ENCODE results near the gene SAMD4B.

SAMD4B gene

DNA sequence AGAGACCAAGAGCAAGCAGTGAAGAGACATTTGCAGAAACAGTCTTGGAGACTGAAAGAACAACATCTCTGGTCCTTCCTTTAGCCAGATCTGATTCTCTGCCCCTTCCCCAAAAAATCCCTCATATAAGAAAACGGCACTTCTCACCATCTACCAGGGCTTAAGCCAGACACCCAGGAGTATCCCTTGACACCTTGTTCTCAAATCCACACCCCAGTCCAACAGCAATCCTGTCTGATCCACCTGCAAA lies 68.5 kb downstream of the SAMD4B start:
- DNase-seq: no peak

DNA sequence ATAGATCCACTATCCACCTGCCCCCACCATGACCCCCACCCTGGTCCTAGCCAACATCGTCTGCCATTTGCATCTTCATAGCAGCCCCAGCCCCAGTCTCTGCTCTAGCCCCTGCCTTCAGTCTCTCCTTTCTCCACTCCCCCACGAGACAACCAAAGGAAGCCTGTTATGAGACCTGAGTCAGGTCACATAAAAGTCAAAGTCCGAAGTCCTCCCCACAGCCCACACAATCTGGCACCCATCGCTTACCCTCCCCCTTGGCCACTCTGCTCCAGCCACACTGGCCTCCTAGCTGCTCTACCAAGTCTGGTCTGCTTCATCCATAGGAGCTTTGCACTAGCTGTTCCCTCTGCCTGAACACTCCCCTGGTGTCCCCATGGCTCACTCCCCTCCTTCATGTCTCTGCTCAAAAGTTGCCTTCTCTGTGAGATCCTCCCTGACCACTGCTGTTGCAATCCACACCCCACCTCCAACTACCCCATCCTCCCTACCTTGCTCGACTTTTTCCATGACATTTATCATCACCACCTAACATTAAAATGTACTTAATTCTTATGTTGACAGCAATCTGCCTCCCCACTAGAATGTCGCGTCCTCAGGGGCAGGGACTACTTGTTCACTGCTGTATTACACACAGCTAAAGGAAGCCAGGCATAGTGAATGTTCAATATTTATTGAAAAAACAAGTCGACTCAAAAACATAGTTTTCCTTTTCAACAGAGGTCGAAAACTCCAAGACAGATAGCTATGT lies 69.0 kb downstream of the SAMD4B start:
- no peak for DNase-seq

DNA sequence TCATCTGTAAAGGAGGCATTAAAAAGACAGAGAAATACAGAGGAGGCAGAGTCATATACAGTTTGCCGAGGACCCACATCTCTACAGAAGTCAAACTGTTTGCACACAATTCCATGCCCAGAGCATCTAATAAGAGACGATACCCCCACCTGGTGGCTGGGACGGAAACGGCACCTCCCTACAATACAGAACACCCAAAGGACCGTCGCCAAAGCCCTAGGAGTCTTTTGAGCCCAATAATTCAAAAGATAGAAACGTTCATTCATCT lies 69.5 kb downstream of the SAMD4B start:
- peak; percentile 89 for DNase-seq

DNA sequence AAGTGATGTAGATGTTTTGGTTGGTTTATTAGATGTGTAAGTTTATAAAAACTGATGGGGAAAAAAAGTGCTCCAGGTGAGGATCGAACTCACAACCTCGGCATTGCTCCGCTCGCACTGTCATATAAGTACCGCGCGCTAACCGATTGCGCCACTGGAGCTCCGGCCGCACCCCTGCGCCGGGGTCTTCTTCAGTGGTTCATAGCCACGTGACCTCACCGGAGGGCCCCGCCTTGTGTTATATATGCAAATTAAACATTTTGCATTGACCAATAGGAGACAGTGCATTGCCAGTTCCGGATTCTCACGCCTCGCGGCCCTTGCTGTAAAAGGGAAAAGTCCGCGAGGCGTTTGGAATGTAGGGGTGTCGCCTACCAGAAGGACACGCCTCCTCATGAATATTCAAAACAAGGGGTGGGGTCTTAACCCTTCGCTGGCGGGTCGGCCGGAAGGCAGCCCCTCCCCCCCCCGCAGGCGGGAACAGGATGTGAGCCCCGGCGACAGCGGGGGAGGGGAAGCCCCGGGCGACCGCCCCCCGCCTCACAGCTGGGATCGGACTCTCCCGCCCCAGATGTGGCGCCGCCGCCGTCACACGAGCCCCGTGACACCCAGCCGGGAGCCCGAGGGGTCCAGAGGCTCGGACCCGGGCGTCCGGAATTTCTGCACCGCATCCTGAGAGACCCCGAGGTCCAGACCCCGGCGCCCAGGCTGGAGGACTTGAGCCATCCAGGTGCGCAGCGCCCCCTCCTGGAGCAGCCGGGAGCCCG lies 70.1 kb downstream of the SAMD4B start, which contains the start of gene PLEKHG2:
TSS of gene PLEKHG2 (plus strand) at position 570 of the 767 bp plus-strand sequence. CDS start 1,418 bp downstream, outside the sequence.
- peak; percentile 99 for DNase-seq

DNA sequence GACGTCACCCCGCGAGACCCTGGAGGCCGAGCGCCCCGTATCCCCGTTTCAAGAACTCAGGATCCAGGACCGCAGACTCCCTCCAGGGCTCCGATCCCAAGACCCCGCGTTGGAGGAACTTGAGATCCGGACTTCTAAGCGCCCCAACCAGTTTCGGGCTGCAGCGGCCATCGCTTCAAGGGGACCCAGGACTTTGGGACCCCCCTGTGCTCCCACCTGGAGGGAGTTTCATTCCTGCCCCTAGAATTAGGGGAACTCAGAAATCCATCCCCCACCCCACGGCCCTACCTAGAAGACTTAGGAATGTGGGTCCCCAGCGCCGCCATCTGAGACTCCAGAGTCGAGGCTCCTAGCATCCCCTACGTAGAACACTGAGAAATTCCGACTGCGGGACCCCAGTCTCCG lies 70.6 kb downstream of the SAMD4B start:
- DNase-seq: no peak

DNA sequence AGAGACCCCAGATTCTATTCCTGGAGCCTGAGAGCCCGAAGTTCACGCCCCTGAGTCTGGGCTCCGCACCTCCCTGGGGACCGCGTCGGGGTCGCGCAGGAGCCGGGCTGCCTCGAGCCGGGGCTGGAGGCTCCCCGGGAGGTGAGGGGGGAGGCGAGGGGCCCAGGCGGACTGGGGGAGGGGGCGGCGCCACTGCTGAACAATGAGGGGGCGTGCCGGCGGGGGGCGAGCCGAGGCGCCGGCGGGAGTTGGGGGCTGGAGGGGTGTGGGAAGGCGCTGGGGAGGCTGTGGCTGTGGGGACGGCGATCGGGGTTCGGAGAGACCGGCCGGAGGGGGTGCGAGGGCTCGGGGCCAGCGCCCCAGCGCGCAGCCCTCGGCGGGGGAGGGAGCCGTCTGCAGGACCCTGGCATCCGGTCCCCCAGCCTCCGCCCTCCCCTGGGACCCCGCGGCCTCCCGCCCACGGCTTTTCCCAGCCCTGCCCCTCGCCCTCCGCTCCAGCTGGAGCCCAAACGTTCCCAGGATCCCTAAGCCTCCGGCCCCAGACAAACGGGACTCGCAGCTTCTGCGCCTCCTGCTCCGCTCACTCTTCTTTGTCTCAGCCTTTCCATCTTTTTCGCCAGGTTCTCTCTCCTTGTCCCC lies 71.2 kb downstream of the SAMD4B start:
- DNase-seq: peak; percentile 41

DNA sequence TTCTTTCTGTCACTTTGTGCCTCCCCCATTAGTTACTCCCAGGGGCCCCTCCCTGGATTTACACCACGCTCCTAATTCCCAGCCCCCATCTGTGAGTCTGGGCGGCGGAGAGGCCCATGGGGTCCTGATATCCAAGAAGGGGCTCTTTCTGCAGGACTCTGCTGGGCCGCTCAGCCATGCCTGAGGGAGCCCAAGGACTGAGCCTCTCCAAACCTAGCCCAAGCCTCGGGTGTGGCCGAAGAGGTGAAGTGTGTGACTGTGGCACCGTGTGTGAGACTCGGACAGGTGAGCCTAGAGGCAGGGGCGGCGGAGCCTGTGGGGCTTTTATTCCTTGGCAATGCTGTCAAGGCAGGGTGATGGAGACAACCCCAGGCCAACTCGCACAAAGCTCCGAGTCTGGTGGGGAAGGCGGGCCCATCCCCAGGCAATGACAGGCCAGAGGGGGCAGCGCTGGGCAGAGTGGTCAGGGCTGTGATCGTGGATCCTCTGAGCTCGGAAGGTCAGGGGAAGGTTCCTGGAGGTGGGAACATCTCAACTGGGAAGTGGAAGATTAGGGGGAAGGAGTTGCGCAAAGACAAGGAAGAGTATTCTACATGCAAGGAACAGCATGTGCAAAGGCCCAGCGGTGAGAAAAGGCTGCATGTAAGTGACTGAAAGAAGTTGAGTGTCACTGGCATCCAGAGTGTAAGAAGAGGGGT lies 71.8 kb downstream of the SAMD4B start:
- no peak for DNase-seq

DNA sequence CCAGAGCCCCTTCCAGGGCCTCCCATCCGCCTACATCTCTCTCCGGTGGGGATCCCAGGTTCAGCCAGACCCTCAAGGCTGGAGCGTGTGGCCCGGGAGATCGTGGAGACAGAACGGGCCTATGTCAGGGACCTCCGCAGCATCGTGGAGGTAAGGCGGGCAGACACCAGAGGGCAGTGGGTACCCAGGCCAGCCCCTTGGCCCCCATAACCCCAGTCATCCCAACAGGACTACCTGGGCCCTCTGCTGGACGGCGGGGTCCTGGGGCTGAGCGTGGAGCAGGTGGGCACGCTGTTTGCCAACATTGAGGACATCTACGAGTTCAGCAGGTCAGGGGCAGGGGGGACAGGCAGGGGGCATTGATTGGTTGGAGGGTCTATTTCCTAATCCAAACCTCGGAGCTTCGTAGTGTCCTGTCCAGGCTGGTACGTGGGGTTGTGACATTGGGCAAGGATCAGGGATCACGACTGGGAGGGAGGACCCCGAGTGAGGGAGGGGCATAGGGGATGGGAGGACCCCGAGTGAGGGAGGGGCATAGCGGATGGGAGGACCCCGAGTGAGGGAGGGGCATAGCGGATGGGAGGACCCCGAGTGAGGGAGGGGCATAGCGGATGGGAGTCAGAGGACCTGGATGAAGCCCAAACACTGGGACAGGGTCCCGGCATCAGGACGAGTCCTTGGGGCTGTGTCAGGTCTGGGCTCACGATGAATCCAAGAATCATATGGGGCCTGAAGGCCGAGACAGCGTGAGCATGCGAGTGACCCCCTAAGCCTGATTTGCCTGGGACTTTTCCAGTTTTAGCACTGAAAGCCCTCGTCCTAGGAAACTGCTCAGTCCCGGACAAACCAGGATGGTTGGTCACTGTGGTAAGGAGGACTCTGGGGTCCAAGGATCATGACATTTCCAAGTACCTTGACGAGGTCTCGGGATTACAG lies 73.2 kb downstream of the SAMD4B start:
- DNase-seq: no peak

DNA sequence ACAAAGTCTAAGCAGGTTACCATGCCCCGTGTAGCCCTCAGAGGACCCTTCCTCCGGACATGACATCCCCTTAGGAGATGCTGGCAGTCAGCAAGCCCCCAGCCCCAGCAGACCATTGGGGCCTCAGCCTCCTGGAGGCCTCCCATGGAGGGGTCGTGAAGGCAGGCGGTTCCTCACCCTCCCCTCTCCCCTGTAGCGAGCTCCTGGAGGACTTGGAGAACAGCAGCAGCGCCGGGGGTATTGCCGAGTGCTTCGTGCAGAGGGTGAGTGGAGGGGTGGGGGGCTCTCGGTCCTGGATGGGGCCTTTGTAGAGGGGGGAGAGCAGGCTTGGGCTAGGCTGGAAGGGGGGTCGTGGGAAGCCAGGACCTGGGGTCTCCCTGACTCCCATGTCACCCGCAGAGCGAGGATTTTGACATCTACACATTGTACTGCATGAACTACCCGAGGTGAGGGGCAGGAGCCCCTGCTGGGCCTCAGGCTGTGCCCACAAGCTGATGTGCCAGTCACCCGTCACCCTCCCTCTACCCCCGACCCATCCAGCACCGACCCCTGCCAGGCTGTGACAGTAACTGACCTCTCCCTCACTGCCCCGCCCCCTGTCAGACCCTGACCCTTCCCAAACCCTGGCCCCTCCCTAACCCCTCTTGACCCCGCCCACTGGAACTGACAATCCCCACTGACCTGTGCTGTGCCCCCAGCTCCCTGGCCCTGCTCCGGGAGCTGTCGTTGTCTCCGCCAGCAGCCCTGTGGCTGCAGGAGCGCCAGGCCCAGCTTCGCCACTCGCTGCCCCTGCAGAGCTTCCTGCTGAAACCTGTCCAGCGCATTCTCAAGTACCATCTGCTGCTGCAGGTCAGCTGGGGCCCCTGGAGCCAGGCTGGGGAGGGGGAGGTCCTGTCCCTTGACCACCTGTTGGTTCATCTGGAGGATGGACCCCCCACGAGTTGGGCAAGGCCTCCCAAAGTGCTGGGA lies 74.2 kb downstream of the SAMD4B start:
- no peak for DNase-seq

DNA sequence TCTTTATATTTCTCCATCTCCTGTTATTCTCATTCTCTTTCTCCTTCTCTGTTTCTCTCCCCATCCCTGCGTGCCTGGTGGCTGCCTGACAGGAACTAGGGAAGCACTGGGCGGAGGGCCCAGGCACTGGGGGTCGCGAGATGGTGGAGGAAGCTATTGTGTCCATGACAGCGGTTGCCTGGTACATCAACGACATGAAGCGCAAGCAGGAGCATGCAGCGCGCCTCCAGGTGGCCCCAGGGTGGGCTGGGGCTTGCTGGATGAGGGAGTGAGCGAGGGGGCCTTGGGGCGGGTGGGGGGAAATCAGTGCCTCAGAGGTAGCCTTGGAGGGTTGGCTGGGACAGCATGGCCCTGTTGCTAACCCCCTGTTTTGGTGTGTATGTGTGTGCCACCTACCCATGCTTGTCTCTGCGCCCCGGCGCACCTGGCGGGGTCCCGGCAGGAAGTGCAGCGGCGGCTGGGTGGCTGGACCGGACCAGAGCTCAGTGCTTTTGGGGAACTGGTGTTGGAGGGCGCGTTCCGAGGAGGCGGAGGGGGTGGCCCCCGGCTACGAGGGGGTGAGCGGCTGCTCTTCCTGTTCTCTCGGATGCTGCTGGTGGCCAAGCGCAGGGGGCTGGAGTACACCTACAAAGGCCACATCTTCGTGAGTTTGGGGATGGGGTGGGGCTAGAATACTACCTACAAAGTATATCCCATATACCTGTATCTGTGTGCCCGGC lies 75.4 kb downstream of the SAMD4B start:
- no peak for DNase-seq

DNA sequence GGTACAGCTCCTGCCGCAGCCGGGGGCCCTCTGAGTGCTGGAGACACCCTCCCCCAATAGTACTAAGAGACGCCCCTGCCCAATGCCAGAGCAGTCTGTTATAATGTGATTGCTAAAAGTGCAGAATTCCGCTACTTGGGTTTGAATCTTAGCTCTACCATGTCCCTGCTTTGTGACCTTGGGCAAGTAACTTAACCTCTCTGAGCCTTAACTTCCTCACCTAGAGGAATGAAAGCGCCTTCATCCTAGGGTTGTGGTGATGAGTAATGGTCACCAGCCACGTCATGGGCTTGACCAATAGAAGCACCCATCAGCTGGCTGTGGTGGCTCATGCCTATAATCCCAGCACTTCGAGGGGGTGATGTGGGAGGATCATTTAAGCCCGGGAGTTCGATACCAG lies 76.8 kb downstream of the SAMD4B start:
- no peak for DNase-seq

DNA sequence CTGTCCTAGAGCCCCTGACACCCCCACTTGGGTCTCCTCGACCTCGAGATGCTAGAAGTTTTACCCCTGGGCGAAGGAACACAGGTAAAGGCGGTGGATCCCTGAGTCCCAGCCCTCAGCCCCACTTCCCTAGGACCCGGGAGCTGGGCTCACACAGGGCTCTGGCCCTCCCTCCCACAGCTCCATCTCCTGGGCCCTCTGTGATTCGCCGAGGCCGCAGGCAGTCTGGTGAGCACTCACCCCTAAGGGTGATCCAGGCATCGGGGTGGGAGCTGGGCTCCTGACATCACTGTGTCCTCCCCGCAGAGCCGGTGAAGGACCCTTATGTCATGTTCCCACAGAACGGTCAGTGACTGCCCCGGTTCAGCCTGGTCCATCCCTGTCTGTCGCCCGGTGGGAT lies 78.5 kb downstream of the SAMD4B start:
- DNase-seq: no peak

DNA sequence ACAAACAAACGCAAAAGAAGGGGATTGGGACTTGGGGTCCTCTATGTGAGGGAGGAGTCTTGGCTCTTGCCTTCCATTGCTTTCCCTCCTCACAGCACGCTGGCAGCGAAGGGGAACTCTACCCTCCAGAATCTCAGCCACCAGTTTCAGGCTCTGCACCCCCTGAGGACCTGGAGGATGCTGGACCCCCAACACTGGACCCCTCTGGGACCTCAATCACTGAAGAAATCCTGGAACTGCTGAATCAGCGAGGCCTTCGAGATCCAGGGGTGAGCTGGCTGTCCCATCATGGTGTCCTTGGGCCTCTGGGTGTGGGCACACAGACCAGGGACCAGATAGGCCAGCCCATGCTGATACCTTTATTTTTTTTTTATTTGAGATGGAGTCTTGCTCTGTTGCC lies 79.8 kb downstream of the SAMD4B start:
- DNase-seq: no peak

DNA sequence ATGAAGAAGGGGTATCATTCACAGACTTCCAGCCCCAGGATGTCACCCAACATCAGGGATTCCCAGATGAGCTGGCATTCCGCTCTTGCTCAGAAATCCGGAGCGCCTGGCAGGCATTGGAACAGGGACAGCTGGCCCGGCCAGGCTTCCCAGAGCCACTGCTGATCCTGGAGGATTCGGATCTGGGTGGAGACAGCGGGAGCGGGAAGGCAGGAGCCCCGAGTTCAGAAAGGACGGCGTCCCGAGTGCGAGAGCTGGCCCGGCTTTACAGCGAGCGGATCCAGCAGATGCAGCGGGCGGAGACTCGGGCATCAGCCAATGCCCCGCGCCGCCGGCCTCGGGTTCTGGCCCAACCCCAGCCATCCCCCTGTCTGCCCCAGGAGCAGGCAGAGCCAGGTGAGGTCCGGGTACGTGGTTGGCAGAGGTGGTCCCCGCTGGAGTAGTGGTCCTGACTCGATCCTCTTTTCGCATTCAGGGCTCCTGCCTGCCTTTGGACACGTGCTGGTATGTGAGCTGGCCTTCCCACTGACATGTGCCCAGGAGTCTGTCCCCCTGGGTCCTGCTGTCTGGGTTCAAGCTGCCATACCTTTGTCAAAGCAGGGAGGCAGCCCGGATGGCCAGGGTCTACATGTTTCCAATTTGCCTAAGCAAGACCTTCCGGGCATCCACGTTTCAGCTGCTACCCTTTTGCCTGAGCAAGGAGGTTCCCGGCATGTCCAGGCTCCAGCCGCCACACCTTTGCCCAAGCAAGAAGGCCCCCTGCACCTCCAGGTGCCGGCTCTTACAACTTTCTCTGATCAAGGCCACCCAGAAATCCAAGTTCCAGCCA lies 81.3 kb downstream of the SAMD4B start:
- DNase-seq: no peak

DNA sequence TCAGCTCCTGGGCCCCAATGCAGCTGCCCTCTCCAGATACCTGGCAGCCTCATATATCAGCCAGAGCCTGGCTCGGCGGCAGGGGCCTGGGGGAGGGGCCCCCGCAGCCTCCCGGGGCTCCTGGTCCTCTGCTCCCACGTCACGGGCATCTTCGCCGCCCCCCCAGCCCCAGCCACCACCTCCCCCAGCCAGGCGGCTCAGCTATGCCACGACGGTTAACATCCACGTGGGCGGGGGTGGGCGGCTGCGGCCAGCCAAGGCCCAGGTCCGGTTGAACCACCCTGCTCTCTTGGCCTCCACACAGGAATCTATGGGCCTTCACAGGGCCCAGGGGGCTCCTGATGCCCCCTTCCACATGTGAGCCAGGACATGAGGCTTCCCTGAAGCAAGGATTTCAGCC lies 82.7 kb downstream of the SAMD4B start:
- DNase-seq: no peak

DNA sequence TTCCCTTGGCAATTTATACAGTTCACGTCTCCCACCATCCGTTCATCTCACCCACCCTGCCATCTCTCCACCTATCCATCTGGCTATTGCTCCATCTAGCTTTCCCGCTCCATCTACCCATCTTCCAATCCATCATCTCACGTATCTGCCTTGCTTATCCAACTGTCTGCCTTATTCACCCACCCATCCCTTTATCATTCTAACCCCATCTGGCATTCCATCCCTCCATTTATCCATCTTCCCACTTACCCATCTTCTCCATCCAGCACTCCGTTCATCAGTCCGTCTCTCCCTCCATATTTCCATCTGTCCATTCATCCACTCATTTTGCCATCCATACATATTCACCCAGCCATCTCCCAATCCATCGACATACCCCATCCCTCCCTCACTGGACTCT lies 83.5 kb downstream of the SAMD4B start:
- DNase-seq: no peak

DNA sequence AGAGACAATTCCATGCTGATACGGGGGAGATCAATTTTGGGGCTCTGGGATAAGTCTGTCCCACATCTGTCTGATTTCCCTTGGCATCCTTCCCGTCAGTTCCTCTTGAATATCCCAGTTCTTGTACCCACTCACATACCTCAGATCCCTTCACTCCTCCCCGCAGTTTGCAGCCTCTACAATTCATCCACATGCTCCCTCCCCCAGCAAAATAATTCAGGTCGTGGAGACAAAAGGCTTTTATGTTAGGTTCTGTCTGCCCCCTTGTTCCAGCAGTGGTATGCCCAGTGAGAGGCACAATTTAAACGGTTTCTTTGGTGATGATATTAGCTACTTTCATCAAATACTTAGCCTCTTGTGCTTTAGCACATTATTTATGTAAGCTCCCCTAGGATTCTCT lies 83.9 kb downstream of the SAMD4B start:
- no peak for DNase-seq

DNA sequence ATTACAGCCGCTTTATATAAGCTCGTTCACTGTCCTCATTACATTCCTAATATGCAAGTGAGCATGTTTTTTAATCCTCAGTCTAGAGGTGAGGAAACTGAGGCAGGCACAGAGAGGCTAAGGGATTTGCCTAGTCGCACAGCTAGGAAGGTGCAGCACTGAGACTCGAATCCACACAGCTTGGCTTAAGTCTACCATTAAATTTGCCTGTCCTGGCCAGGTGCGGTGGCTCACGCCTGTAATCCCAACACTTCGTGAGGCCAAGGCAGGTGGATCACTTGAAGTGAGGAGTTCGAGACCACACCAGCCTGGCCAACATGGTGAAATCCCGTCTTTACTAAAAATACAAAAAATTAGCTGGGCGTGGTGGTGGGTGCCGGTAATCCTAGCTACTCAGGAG lies 85.5 kb downstream of the SAMD4B start:
- DNase-seq: no peak

DNA sequence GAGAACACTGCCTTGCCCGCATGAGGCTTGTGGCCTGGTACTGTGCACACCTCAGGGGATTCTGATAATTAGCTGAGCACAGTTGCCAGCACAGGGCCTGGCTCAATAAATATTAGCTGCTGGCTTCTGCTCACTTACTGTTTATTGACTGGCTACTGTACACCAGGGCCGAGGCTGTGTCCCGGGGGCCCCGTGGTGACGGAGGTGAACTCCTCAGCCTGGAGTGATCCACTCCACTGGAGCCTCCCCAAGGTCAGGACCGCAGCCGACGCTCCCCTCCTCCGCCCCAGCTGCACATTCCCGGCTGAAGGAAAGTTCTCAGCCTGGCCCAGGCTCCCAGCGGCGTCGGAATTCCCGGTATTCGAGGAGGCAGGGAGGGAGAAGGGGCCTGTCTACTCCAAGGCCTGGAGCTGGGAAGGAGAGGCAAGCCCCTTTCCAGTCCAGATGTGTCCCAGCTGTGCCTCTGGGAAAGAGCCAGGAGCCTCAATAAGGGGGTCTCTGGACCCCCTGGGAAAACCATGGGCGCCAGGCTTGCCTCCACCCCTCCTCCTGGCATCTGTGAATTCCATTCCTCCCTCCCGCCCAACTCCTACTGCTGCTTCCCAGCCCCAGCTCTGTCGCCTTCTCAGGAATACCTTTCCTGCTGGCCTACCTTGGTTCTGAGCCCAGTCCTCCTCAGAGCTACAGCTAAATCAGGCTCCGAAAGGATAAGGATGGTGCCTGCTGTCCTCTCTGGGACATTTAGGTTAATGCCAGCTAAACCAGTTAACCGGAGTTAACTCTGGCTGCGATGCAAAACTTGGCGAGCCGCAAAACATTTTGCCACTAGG lies 86.3 kb downstream of the SAMD4B start:
- no peak for DNase-seq
